KMS-11 (cell line): ENCODE measurements around the gene STAT4.

Experiments
- H2AFZ ChIP-seq: fragments of 200-600 bp; sonication (generic); 2 replicates; pipeline ENCODE4 v1.6.1; 2016; ENCODE audit warnings: antibody characterized with exemption, mixed run types, low read depth
- H3K27ac ChIP-seq: fragments of 200-600 bp; sonication (generic); 2 replicates; pipeline ENCODE4 v1.6.1; 2016; ENCODE audit warnings: mild to moderate bottlenecking, mixed run types
- H3K27me3 ChIP-seq: fragments of 200-600 bp; sonication (generic); 2 replicates; pipeline ENCODE4 v1.6.1; 2017; ENCODE audit warnings: mild to moderate bottlenecking, low read depth, mixed run types, moderate library complexity; ENCODE audit not compliant: insufficient read depth
- H3K36me3 ChIP-seq: fragments of 200-600 bp; sonication (generic); 2 replicates; pipeline ENCODE4 v1.6.1; 2017; ENCODE audit warnings: mild to moderate bottlenecking, mixed run types; ENCODE audit not compliant: insufficient read depth
- H3K4me1 ChIP-seq: fragments of 200-600 bp; sonication (generic); 2 replicates; pipeline ENCODE4 v1.6.1; 2016; ENCODE audit warnings: mild to moderate bottlenecking, low read depth, mixed run types; ENCODE audit not compliant: poor library complexity, severe bottlenecking
- H3K4me2 ChIP-seq: fragments of 200-600 bp; sonication (generic); 2 replicates; pipeline ENCODE4 v1.7.0; 2016; ENCODE audit warnings: mild to moderate bottlenecking, mixed run types
- H3K4me3 ChIP-seq: fragments of 200-600 bp; sonication (generic); IDR thresholded peaks from 2 replicates; pipeline ENCODE4 v1.6.1; 2017; ENCODE audit warnings: low read depth, low read length, mixed read lengths; ENCODE audit not compliant: insufficient read depth
- H3K79me2 ChIP-seq: fragments of 200-600 bp; sonication (generic); 2 replicates; pipeline ENCODE4 v1.6.1; 2016; ENCODE audit warnings: low read depth, mixed run types; ENCODE audit not compliant: insufficient read depth
- H3K9ac ChIP-seq: fragments of 200-600 bp; sonication (generic); 2 replicates; pipeline ENCODE4 v1.6.1; 2016; ENCODE audit warnings: mild to moderate bottlenecking, mixed run types
- H4K20me1 ChIP-seq: fragments of 200-600 bp; sonication (generic); 2 replicates; pipeline ENCODE4 v1.6.1; 2016; ENCODE audit warnings: mild to moderate bottlenecking, mixed run types; ENCODE audit not compliant: insufficient read depth
- TF ChIP-seq, protein P1 (sequence below): fragments of 200-600 bp; sonication (generic); conservative IDR thresholded peaks from 2 replicates; pipeline ENCODE4 v1.6.1; 2017; ENCODE audit warnings: low read depth, mild to moderate bottlenecking, antibody characterized with exemption, low read length, moderate library complexity, mixed read lengths

STAT4 gene

DNA sequence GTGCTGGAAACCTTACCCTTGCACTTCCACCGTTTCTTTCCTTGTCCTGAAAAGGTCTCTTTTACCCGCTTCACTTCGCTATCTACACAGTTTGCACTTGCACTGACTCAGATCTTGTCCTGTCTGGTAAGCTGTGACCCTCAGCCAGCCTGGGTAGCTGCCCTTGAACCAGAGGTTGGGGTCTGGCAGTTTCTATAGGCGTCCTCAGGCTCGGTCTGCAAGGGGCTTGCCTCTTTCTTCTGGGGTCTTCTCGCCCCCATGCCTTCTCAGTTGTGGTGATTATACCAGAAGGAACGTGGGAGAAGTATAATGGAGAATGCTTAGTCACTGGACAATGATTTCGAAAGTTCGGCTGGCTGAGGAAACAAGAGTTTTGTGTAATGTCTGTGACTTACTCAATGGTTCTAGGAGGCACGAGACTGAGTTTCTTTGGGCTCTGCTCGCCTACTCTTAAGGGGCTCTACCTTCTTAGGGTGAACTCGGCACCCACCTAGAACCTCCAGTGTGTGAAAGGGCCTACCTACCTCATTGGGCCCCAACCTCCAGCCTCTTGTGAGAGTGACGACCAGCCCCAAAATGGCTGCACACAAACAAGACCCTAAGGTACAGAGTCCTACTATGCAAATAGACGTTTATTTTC, 129.9 kb downstream of the STAT4 start:
- TF ChIP-seq, protein P1, sequence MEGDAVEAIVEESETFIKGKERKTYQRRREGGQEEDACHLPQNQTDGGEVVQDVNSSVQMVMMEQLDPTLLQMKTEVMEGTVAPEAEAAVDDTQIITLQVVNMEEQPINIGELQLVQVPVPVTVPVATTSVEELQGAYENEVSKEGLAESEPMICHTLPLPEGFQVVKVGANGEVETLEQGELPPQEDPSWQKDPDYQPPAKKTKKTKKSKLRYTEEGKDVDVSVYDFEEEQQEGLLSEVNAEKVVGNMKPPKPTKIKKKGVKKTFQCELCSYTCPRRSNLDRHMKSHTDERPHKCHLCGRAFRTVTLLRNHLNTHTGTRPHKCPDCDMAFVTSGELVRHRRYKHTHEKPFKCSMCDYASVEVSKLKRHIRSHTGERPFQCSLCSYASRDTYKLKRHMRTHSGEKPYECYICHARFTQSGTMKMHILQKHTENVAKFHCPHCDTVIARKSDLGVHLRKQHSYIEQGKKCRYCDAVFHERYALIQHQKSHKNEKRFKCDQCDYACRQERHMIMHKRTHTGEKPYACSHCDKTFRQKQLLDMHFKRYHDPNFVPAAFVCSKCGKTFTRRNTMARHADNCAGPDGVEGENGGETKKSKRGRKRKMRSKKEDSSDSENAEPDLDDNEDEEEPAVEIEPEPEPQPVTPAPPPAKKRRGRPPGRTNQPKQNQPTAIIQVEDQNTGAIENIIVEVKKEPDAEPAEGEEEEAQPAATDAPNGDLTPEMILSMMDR = no peak

GRCh38 chr2:191020221-191020741, 130.5 kb downstream of the STAT4 start:
- peak overlapping the region; percentile 83 for H3K4me2 ChIP-seq
- peak overlapping the region; percentile 95 for H3K4me3 ChIP-seq
- H3K27me3 ChIP-seq = no peaks in the 10 kb centered on the region
- no peaks in the 10 kb centered on the region for H3K79me2 ChIP-seq
- peak overlapping the region; percentile 48 for H2AFZ ChIP-seq
- TF ChIP-seq, protein P1 = no peak
- H3K27ac ChIP-seq = peak overlapping the region; percentile 98
- H3K4me1 ChIP-seq = peaks cover 65% of the 10 kb centered on the region
- no peaks in the 10 kb centered on the region for H3K36me3 ChIP-seq
- H4K20me1 ChIP-seq = no peaks in the 10 kb centered on the region
- H3K9ac ChIP-seq = peak overlapping the region; percentile 98

More for the DNA sequence above, 129.9 kb downstream of the STAT4 start:
- Histone ChIP-seq H3K79me2 (no peaks in the 10 kb centered on the region), H3K4me2 (peak overlapping the region; percentile 83), H4K20me1 (no peaks in the 10 kb centered on the region), H2AFZ (peak overlapping the region; percentile 48), H3K36me3 (no peaks in the 10 kb centered on the region), H3K9ac (peak overlapping the region; percentile 98), H3K4me1 (peaks cover 59% of the 10 kb centered on the region), H3K4me3 (peak overlapping the region; percentile 95), H3K27me3 (no peaks in the 10 kb centered on the region), H3K27ac (peak overlapping the region; percentile 98)

- H3K9ac ChIP-seq = no peak overlapping the region
- no peaks in the 10 kb centered on the region for H3K79me2 ChIP-seq
- H4K20me1 ChIP-seq = no peaks in the 10 kb centered on the region
- no peak overlapping the region for H3K4me3 ChIP-seq
- peak overlapping the region; percentile 98; the same call in 1 of the 2 replicates for H3K27ac ChIP-seq
- TF ChIP-seq, protein P1 = no peak
- no peaks in the 10 kb centered on the region for H3K36me3 ChIP-seq
- no peak overlapping the region for H2AFZ ChIP-seq
- no peaks in the 10 kb centered on the region for H3K27me3 ChIP-seq
- H3K4me1 ChIP-seq = peaks cover 74% of the 10 kb centered on the region
- H3K4me2 ChIP-seq = peak overlapping the region; percentile 62
Observed at GRCh38 chr2:191019376-191019775, 131.4 kb downstream of the STAT4 start.

DNA sequence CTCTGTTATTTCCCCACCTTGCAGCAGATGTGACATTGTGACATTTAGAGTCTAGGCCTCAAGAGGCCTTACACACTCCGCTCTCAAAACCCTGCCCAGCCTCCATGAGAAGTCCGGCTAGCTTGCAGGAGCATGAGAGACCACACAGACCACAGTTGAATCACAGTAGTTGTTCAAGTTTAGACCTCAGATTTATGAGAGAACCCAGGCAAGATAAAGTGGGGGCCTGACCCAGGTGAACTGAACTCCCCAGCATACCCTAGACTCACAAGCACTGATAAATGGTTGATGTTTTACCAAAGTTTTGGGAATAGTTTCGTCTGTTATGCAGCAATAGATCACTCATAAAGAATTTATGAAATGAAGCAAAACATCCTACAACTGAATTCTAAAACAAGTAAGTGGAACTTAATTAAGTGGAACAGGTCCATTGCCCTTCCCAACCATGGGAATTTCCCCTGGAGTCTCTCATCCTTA, 132.1 kb downstream of the STAT4 start:
- peak overlapping the region; percentile 62; the same call in 1 of the 2 replicates for H3K4me2 ChIP-seq
- no peak overlapping the region for H3K4me3 ChIP-seq
- TF ChIP-seq, protein P1 = no peak
- H3K4me1 ChIP-seq = peaks cover 68% of the 10 kb centered on the region
- no peaks in the 10 kb centered on the region for H4K20me1 ChIP-seq
- no peak overlapping the region for H2AFZ ChIP-seq
- peaks cover 1% of the 10 kb centered on the region; the same call in 1 of the 2 replicates for H3K79me2 ChIP-seq
- no peaks in the 10 kb centered on the region for H3K36me3 ChIP-seq
- no peak overlapping the region for H3K27ac ChIP-seq
- no peaks in the 10 kb centered on the region for H3K27me3 ChIP-seq
- no peak overlapping the region for H3K9ac ChIP-seq
